ENCODE results near the gene KIF26B.

KIF26B gene

GRCh38 chr1:245551536-245551935 is 396.8 kb downstream of the KIF26B start:
- no peak overlapping the region for H3K4me3 ChIP-seq (replicated peaks; ENCODE audit: low read depth, low read length)
- no peak for TF ChIP-seq CTCF (IDR thresholded peaks at IDR 0.05; ENCODE audit: low read depth, low read length, missing control alignments)
- no peak for DNase-seq (ENCODE audit: extremely low read depth, low read depth)

DNA sequence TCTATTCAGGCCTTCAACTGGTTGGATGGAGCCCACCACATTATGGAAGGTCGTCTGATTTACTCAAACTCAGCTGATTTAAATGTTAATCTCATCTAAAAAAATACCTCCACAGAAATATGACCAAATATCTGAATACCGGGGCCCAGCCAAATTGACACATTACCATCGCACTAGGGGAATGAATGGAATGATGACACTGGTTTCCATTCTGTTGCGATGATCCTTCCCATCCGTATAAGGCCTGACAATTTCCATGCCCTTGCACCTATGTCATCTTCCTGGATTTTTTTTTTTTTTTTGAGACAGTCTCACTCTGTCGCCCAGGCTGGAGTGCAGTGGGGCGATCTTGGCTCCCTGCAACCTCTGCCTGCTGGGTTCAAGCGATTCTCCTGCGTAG is 397.5 kb downstream of the KIF26B start:
- H3K4me3 ChIP-seq (replicated peaks; ENCODE audit: low read depth, low read length) = no peak overlapping the region
- DNase-seq (ENCODE audit: extremely low read depth, low read depth) = no peak
- no peak for TF ChIP-seq CTCF (IDR thresholded peaks at IDR 0.05; ENCODE audit: low read depth, low read length, missing control alignments)

- no peak for TF ChIP-seq CTCF (IDR thresholded peaks at IDR 0.05; ENCODE audit: low read depth, low read length, missing control alignments)
- no peak for DNase-seq (ENCODE audit: extremely low read depth, low read depth)
- H3K4me3 ChIP-seq (replicated peaks; ENCODE audit: low read depth, low read length) = no peak overlapping the region
Measured at GRCh38 chr1:245556057-245556456, 401.3 kb downstream of the KIF26B start.

DNA sequence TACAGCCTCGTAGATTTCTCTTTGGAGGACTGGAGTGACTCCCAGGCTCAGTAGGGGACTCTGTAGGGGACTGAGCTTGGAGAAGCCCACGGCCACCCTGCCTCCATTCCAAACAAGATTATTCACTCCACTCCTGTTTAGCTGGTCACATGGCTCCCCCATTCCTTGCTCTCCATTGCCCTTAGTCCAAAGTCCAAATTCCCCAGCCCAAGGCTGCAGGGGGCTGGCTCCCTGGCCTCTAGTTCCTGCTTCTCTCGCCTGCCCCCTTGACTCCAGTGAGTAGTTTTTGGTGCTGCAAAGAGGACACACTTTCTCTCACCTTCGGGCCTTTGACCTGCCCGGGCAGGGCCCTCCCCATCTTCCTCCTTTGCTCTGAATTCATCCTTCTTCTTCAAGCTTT is 403.3 kb downstream of the KIF26B start:
- no peak overlapping the region for H3K4me3 ChIP-seq (replicated peaks; ENCODE audit: low read depth, low read length)
- no peak for DNase-seq (ENCODE audit: extremely low read depth, low read depth)
- no peak for TF ChIP-seq CTCF (IDR thresholded peaks at IDR 0.05; ENCODE audit: low read depth, low read length, missing control alignments)

GRCh38 chr1:245560316-245560859 is 405.6 kb downstream of the KIF26B start:
- no peak for TF ChIP-seq CTCF (IDR thresholded peaks at IDR 0.05; ENCODE audit: low read depth, low read length, missing control alignments)
- no peak for DNase-seq (ENCODE audit: extremely low read depth, low read depth)
- H3K4me3 ChIP-seq (replicated peaks; ENCODE audit: low read depth, low read length) = no peak overlapping the region

DNA sequence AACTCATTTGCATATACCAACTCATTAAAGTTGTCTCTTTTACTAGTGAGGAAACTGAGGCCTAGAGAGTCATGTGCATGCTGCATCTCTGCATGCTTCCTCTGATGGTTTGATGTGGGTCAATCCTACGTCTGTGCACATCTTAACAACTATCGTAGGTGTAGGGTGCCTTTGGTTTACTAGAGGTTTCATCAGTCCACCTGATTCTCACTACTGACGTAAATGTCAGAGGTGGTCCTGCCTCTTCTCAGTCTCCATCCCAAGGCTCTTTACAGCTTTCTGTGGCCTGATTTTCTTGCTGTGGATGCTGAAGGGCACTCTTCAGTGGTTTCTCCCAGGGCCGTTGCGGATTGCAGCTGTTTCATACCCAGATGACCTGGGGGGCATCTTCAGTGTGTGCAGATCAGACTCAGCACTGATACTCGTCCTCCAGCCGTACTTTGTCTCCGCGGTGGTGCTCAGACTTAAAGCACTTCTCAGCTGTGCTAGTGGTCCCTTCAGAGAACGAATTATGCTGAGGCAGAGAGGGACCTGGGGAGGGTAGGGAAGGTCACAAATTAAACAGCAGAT is 407.0 kb downstream of the KIF26B start:
- DNase-seq (ENCODE audit: extremely low read depth, low read depth) = no peak
- H3K4me3 ChIP-seq (replicated peaks; ENCODE audit: low read depth, low read length) = no peak overlapping the region
- TF ChIP-seq CTCF (IDR thresholded peaks at IDR 0.05; ENCODE audit: low read depth, low read length, missing control alignments) = no peak

GRCh38 chr1:245566134-245566533 is 411.3 kb downstream of the KIF26B start:
- no peak overlapping the region for H3K4me3 ChIP-seq (replicated peaks; ENCODE audit: low read depth, low read length)
- no peak for DNase-seq (ENCODE audit: extremely low read depth, low read depth)
- no peak for TF ChIP-seq CTCF (IDR thresholded peaks at IDR 0.05; ENCODE audit: low read depth, low read length, missing control alignments)

Data from HFF-Myc (cell line).